EH (cell line): ENCODE measurements around the gene MICOS13.
"Not testable (repeated sequence)": the region's sequence is repeated elsewhere in the genome, so short reads cannot be mapped to it uniquely, and the experiment has no call there.

Source experiments
- DNase-seq: peaks from one replicate; pipeline ENCODE4 v3.0.0-alpha.2; 2015; ENCODE audit warnings: low read depth

MICOS13 gene

GRCh38 chr19:5700455-5701092 is 20.3 kb upstream of the MICOS13 start:
- DNase-seq = no peak

DNA sequence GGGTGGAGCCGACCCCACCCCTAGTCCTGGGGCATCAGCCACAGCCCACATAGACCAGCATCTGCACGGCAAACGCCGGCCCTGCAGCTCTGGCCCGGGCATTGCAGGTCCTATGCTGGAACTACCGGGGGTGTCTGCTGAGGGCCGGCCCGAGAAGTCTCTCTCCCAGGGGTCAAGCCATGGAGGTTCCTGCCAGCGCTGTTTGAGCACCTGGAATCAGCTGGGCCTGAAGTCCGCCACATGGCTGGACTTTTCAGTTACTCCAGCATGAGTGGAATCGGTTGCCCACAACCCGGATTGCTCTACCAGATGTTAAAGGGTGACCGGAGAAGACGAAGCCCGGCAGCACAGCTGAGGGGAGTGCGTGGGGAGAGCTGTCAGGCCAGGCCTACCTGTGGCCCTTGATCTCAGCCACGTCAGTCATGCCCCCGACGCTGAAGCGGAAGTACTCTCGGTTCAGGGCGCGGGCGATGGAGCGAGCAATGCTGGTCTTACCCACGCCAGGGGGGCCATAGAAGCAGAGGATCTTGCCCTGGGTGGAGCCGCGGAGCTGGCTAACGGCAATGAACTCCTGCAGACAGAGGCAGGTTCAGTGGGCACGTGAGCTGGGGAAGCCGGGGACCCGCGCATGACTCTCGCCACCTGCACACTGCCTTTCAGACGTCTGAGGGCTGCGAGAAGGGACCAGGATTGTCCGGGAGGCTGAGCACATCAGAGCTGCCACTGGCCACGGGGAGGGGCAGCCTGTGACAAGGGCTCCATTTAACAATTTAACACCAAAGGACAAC is 18.5 kb upstream of the MICOS13 start:
- DNase-seq = no peak

GRCh38 chr19:5697890-5698634 is 17.7 kb upstream of the MICOS13 start:
- no peak for DNase-seq

DNA sequence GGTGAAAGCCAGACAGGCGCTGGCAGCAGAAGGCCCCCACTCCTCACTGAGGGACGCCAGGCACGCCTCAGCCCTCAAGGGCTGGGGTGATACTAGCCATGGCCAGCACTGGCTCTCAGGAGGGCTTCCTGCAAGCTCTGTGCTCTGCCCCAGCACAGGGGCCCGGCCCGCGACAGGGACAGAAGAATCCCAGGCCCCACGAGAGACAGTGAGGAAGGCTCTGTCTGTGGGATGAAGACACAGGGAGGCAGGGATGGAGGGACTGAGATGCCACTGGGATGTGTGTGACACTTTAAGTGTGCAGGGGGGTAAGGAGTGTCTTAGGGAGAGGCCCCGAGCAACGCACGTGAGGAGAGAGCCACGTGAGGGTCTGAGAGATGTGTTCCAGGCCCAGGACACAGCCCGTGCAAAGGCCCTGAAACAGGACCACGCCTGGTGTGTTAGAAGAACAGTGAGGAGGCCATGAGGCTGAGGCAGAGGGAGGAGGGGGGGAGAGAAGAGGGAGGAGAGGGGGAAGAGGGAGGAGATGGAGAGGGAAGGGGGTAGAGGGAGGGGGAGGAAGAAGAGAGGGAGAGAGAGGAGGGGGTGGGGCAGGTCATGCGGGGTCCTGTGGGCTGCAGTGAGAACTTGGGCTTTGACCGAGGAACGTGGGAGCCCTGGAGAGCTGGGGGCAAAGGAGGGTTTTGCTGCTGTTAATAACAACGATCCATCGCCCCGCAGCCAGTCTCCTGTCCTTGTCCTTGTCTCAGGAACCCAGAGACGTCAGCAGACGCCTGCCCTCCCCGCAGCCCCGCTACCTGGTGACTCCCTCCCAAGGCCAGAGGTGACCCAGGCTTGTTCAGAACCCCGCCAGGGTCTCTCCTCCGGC is 16.9 kb upstream of the MICOS13 start:
- no peak for DNase-seq

GRCh38 chr19:5696196-5697021 is 16.1 kb upstream of the MICOS13 start:
- no peak for DNase-seq

DNA sequence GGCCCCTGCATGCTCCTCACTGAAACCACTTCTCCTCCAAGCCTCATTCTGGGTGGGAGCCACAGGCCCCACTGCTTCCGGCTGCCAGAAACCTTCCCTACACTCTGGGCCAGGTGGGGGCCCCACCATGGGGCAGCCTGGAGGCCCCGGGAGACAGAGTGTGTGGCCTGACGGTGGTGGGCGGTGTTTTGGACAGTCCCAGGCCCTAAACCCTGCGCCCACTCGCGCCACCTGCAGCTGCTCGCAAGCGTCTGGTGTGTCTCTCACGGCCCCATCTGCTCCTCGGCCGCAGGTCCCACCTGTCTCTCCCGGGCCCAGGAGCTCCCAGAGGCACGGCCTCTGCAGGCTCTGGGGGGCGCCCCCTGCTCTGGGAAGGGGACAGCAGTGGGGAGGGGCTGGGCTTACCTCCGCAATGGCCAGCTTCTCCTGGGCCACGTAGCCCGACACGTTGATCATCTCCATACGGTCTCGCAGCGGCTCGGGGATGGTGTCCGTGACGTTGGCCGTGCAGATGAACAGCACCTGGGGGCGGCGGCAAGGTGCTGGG is 15.4 kb upstream of the MICOS13 start:
- DNase-seq = no peak

GRCh38 chr19:5694956-5695648 is 14.8 kb upstream of the MICOS13 start:
- no peak for DNase-seq

DNA sequence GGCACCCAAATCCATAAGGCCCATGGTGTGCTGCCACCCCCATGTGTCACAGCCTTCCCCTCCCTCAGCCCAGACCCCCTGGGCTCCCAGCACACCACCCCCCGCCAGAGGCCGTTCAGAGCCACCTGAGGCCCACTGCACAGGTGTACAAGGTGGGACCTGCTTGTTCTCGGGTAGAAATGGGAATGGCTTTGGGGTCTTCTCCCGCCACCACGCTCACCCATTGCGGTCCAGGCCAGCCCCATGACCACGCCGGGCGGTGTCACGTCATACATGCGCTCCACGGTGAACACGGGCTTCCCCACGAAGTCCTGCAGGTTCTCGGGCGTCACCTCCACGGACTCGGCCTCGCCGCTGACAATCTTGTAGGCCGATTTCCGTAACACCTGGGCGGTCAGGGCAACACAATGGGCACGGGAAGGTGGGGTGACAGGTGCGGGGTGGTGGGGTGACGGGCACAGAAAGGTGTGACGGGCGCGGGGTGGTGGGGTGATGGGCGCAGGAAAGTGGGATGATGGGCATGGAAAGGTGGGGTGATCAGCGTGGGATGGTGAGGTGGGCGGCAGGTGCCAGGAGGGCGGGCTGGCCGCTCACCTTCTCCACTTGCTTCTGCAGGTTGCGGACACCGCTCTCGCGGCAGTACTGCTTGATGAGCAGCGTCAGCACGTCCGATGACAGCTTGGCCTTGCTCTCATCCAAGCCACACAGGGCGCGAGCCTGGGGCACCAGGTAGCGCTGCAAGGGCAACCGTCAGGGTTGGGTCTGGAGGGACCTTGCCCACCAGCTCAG is 14.0 kb upstream of the MICOS13 start:
- no peak for DNase-seq

- no peak for DNase-seq
These were observed 13.2 kb upstream of the MICOS13 start for GRCh38 chr19:5693195-5694166.

- DNase-seq = no peak
These were observed 12.4 kb upstream of the MICOS13 start for GRCh38 chr19:5692723-5693194.

DNA sequence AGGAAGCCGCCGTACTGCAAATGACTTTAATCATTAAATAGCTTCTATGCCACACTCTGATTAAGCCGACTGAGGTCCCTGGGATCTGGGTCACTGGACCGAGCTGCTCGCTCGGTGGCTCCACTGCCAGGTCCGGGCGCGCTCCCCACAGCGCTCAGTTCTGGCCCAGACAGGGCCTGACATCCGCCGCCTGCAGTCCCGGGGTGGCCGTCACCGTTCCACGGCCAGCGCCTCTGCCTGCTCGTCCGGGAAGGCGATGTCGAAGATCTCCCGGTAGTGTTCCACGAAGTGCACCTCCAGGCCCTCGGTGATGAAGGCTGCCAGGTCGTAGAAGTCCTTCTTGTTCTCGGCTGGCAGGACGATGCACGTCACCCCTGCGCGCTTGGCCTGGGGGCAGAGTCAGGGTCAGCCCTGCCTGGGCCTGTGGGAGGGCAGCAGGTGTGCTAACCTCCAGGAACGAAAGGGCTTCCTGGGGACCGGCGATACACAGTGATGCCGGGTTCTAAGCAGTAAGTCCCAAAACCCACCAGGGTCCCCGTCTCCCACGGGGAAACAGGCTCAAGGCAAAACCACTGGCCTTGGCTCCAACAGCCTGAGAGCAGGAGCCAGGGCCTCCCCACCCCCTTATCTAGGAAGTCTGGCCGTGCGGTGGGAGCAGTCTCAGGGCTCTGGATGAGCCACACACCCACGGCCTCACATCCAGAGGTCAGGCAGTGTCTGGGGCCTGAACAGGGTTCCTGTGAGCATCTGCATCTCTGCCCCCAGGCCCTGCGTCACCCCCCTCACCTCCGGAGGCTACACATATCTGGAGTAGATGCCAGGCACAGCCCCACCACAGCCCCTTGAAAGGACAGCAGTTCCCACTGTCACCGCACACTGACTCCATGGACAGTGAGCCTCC is 11.8 kb upstream of the MICOS13 start:
- DNase-seq = peak; percentile 27

- DNase-seq = peak; percentile 62
These were observed 10.9 kb upstream of the MICOS13 start for GRCh38 chr19:5690955-5691821.

- peak; percentile 96 for DNase-seq
These were observed 10.0 kb upstream of the MICOS13 start, which contains the start of gene RPL36 for GRCh38 chr19:5690125-5690954. TSS of gene RPL36 (plus strand) at chr19:5690295. CDS start at chr19:5690508, 213 bp downstream.

GRCh38 chr19:5688262-5688881 is 8.1 kb upstream of the MICOS13 start:
- DNase-seq = not testable (repeated sequence)
